HG03521 (cell line): ENCODE measurements around the gene CPNE1.

Experiments
- ATAC-seq: cut with Tn5 transposase; IDR thresholded peaks from one replicate; pipeline ENCODE4 v1.9.1; 2021; ENCODE audit warnings: mild to moderate bottlenecking, moderate library complexity; ENCODE audit not compliant: unreplicated experiment

CPNE1 gene

DNA sequence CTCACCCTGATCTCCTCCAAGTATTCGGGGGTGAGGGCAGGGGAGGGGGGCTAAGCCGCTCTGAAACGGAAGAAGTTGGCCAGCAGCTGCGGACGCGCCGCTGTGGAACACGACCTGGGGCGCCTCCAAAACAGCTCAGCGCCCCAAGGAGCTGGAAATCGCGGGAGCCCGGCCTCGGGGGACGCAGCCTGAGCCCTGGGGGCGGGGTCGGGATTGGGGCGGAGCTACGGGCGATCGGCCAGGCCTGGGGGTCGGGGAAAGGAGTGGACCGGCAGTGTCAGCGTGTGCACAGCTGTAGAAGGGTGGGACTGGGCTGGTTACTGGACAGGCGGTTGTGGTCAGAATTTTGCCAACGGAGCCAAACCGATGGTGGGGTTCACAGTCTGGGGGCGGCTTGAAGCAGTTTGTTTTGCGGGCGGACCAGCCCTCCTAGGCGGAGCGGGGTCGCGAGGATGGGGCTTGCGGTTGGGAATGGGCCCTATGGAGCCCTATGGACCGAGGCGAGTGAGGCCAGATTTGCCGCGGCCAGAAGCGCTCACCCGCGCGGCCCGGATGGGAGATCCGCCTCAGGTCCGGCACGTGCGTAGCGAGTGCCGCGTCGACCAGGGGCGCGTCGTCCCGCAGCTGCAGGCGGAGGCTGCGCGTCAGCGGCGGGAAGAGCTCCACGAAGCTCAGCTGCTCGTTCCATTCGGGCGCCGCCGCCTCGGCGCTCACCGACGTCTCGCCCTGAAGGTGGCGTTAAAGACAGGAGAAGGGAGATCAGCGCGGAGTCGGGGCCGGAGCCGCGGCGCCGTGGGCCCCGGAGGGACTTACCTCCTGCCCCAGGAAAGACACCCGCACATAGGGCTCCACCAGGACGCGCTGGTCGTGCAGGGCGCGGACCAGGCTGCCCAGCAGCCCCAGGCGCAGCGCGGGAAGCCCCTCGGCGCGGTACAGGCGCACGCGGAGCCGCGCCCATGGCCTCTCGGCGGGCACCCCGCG, 63.4 kb downstream of the CPNE1 start:
- ATAC-seq, result no peak

DNA sequence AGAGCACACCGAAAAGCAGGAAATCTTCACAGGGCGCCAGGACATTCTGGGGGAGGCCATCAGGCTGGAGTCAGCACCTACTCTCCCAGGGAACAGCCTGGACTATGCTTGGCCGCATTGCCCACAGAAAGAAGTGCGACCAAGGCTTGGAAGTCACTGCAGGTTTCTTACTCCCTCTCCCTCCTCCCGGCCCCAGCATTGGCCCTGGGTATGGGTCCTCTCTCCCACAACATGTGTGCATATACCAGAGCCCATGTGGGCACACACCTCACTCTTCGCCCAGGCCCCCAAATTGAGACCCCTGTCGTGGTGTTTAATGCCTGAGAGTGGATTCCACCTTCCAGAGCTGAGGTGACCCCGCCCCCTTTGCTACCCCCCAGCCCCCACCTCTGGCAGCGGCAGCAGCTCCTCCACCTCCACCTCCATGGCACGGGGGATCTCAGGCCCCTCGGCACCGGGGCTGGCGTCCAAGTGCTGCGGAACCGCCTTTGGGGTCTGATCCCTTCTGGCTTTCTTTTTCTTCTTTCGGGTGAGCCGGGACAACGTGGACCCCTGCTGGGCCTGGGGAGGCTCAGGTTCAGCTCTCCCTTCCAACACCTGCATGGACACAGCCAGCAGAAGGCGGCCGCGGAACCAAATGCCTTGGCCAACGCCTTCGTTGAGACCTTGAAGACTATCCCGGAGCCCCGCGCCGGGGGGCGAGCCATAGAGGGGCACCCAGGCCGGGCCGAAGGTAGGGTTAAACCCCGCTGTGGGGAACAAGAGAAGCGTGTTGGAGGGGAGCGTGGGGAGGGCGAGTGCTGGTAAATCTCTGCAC, 64.3 kb downstream of the CPNE1 start:
- ATAC-seq, result no peak

DNA sequence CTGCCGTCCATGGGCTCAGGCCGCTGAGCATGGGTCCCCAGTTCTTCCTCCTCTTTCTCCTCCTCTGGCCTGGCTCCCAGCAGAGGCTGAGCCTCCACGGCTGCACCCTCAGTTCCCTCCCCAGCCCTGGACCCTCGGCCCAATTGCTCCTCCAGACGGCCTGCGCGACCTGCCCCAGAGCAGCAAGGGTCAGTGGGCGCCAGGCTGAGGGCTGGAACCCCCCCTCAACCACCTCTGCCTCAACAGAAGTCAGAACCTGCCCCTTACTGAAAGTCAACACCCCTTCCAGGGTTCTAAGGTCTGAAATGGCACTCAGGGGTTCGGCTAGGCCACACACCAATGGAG, 65.0 kb downstream of the CPNE1 start:
- ATAC-seq, result no peak

DNA sequence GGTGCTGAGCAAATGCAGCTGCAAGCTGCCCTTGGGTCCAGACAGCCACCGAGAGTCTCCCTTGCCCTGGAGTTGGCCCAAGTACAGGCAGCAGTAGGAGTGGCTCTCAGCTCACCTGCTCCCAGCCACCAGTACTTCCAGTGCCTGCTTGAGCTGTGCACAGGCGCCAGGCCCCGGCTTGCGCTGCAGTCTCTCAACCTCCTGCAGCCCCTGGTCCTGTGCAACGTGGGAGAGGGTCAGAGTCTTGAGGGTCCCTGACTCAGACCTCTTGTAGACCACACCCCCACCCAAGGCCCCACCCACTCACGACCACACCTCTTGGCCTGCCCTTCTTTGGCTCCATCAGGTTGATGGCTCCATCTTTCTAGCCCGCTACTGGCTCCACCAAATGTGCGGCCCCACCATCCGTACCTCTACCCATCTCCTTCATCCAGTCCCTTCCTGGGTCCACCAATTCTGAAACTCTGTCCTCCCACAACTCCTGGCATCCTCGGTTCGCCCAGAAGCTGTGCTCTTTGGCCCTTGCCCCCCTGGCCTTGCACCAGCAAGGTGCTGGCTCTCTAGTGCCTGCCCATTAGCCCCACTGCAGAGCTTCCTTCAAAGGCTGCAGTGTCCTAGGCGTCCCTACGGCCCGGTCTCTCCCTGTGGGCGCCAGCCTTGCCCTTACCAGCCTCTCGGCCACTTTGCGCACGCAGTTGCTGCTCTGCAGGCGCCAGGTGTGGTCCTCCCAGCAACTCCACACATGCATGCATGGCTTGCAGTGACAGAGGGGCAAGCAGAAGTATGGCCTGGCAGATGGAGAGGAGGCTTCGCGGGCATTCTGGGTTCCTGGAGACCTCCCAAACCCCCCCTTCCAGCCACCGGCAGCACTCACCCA, 65.6 kb downstream of the CPNE1 start:
- ATAC-seq, result no peak

DNA sequence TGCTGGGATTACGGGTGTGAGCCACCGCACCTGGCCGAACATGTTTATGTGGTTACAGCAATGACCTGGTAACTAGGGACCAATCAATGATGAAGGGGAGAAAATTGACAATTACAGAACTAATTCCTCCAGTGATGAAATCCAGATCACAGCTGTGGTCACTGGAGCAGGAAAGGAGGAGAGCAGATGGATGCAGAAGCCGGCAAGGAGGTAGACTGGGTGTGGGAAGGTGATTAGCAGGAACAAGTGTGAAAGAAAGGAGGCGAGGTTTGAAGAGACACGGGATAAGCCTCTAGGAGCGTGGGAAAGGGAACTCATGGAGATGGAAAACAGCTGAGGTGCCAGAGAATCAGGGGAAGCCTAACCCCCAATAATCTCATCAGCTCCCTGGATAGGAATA, 66.2 kb downstream of the CPNE1 start:
- no peak for ATAC-seq

DNA sequence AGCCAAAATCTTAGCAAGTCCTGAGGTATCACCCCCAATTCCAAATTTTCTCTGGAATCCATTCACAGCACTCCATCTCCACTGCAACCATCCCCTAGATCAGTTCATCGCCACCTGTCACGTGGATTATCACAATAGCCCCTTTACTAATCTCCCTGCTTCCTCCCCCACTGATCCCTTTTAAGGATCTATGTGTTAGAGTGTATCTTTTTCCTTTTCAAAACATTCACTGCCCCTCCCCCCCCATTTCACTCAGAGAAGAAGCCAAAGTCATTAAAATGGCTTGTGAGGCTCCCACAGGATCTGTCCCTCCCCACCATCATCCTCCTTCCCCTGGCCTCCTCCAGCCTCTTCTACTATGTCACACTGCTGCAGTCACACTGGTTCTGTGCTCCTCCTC, 67.5 kb downstream of the CPNE1 start:
- no peak for ATAC-seq

DNA sequence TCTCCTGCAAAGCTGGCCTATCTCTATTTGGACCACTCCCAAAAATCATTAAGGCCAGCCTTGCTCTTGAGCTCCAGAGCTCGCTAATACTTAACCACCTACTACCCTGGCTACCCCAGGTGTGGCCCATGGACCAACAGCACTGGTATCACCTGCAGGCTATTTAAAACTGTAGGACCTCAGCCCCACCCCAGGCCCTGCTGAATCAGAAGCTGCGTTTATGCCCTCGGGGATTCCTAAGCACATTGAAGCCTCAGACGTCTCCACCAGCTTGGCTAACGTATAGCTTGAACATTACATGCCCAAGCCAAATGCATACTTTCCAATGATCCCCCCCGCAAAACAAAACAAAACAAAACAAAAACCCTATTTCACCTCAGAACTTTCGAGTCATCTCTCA, 68.8 kb downstream of the CPNE1 start:
- ATAC-seq, result no peak

DNA sequence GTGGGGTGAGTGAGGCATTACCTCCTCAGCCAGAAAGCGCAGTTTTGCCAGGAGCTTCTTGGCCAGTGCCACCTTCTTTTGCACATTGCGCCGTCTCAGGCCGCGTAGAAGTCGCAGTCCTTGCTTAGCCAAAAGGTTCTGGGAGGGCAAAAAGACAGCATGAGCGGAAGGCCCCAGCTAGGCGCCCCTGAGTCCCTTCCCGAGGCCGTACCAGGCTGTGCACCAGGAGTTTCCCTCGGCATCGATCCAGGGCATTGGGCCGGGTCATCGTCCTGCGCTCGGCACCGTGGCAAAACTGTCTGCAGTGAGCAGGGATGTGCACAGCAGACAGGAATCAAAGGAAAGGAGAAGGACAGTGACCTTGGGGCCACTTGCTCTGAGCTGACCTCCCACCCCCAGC, 69.2 kb downstream of the CPNE1 start:
- no peak for ATAC-seq

DNA sequence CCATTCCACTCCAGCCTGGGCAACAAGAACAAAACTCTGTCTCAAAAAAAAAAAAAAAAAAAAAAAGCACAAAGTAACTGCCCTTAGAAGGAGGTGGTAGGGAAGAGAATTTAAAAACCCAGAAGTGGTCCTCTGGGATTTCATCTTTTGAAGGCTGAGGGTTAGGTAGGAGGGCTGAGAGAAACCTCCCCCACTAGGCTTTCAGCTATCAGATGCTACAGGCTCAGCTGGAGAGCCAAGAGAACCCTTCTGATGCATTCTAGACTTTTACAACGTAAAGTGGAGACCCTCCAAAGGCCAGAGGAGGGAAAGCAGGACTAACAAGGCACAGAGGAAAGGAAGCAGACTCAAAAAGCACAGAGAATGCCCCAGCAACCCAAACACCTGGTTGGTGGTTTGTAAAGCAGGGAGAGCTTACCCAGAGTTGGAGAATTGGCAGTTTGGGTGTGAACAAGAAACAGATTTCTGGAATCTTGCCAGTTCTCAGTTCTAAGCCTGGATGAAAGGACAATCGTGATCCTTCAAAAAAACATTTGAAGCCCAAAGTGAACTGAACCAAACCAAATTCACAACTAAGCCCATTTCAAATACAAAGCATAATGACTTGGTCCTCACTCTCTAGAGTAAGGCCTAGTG, 72.2 kb downstream of the CPNE1 start:
- ATAC-seq, result no peak

DNA sequence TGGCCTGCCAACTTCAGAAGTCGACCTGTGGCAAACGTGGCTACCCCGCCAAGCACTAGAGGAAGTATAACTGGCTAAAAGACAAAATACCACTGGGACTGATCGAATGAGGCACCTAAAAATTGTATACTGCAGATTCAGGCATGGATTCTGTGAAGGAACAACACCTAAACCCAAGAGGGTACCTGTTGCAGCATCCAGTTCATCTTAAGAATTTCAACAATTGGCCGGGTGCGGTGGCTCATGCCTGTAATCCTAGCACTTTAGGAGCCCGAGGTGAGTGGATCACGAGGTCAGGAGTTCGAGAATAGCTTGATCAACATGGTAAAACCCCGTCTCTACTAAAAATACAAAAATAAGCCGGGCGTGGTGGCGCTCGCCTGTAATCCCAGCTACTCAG, 76.3 kb downstream of the CPNE1 start:
- ATAC-seq, result no peak

DNA sequence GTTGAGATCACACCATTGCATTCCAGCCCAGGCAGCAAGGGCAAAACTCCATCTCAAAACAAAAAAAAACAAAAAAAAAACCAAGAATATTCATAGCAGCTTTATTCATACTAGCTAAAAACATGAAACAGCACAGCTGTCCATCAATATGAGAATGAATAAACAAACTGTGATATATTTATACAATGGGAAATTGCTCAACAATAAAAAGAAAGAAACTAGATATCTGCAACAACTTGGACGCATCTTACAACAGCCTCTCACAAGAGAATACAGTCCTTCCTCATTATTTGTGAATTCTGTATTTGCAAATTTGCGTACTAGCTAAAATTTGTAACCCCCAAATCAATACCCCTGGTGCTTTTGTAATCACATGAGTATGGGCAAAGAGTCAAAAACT, 77.3 kb downstream of the CPNE1 start:
- ATAC-seq, result no peak

DNA sequence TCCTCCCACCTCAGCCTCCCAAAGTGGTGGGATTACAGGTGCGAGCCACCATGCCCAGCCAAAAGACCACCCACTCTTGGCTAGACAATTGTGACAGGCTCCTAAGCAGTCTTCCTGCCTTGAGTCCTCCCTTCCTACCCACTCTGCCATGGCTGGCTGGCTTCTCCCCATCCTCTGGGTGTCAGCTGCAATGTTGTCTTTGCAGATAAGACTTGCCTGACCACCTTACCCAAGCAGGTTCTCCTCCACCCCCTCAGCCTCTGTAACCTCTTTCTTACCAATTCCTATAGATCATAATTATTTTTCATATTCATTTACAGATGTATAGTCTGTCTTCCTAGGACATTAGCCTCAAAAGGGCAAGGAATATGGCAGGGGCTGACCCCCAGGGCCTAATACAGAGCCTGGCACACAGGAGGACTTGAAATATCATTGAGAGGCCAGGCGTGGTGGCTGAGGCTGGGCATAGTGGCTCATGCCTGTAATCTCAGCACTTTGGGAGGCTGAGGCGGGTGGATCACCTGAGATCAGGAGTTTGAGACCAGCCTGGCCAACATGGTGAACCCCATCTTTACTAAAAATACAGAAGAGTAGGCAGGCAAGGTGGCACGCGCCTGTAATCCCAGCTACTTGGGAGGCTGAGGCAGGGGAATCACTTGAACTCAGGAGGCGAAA, 77.8 kb downstream of the CPNE1 start:
- no peak for ATAC-seq

DNA sequence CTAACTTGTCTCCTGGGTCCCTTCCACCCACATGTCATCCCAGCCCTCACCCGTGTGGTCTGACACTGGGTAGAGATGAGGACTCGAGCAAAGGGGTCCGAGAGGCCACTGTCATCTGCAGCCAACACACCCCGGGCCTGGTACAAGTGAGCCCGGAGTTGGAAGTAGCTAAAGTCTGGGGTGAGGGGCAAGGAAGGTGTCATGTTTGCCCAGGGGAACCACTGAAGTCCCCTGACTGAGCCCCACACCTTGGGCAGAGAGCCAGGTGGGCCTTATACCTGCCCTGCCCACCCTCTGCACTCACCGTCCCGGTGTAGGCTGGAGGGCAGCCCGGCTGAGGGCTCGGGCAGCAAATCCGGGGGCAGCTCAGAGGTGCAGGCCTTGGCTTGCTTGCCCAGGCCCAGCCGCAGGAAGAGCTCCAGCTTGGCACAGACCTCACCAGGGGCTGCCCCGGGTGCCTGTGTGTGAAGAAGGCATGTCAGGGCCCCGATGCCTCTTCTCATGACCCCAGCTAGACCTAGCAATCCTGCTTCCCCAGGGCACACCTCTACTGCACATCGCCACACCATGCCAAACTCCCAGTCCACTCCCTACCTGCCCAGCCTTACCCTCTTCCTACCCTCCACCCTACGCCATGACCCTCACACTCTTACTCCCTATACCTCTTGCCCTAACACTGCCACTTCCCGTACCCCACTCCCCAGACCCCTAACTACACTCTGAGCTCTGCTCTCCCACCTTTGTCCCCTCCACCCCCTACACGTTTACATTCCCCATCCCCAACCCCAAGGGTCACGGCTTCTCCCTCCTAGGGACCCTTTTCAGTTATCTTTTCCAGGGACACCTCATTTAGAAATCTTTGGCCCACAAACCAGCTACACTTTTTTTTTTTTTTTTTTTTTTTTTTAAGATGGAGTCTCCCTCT, 80.8 kb downstream of the CPNE1 start:
- ATAC-seq, result no peak

DNA sequence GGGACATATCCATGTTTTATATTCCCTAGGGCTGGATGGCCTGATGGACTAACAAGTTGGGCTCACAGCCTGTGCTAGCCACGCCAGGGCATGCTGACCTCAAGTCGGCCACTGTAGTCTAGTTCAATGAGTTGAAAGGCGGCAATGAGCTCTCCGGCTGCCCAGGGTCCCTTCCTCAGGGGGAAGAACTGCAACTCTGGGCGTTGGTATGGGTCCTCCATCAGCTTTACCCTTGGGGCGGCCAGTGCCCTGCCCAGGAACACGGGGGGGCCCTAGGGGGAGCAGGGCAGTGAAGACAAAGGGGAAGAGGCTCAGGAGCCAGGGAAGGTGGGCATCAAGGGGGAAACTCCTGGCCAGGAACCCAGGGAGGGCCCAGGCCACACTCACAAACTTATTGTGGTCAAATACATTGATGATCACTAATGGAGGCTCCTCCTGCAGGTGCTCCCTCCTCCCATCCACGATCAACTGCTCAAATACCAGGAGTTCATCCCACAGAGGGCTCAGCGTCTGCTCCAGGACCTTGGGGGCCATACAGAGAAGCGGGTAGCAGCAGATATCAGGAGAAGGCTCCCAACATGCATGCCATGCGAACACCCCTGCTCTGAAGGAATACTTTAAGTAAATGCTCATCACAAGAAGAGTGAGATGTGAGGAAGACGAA, 81.8 kb downstream of the CPNE1 start:
- ATAC-seq, result no peak

DNA sequence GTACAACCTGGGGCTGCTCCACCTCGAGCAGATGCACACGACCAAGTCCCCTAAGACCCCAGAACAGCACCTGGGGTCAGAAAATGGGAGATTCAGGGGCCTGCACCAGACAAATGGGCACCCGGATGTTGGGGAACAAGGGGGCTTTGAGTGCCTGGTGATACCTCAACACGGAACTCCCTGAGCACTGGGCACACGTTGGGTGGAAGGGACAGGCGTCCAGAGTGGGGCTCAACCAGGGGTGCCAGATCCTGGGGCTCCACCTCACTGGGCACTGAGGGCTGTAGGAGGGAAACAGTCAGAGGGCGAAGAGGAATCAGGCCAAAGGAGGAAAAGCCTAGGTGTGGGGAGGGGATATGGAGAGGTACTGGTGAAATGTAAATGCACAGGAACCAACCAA, 82.6 kb downstream of the CPNE1 start:
- no peak for ATAC-seq

DNA sequence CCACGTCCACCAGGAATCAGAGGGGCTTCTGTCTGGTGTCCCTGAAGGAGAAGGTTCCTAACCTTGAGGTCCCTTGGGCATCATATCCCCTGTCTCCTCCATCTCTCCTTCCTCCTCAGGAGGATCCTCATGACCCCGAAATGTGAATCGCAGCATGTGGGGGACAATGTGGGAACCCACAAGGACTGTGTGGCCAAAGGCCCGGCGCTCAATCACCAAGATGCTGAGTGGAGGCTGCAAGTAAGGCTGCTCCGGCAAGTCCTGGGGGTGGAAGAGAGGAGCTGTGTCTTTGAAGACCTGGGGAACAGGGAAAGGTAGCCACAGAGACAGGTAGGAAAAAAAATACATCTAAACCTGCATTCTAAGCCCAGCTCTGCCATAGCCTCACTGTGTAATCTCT, 85.5 kb downstream of the CPNE1 start:
- no peak for ATAC-seq

DNA sequence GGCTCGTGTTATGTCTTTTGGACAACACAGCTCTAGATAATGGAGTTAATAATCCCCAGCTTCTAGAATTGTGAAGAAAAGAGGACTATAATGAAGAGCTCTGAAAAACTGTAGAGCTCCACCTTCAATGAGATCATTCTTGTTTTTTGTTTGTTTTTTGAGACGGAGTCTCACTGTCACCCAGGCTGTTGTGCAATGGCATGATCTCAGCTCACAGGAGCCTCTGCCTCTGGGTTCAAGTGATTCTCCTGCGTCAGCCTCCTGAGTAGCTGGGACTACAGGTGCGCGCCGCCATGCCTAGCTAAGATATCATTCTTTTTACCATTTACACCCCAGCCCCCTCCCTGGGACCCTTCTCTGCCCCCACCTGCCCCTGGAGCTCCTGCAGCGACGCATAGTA, 86.2 kb downstream of the CPNE1 start:
- no peak for ATAC-seq

DNA sequence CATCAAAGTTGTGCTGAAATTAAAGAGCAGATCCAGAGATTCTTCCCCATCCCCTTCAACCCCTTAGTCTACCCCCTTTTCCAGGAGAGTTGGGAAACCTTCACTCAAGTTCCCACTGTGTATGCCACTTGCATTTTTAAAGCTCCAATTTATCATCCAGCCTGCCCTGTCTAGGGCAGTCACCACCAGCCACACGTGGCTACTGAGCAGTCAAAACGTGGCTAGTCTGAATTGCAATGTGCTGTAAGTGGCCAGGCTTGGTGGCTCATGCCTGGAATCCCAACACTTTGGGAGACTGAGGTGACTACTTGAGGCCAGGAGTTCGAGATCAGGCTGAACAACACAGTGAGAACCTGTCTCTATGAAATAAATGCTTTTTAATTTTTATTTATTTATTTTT, 87.9 kb downstream of the CPNE1 start:
- no peak for ATAC-seq
